ENCODE results near the gene SGO2. TPM values are rescaled to one million over a fixed set of nuclear protein-coding genes. Genes with fewer than 3 reads are reported as not detected.

SGO2 gene
- total RNA-seq, 1 experiment from 2014 or later: 20.1 TPM

GRCh38 chr2:200494048-200494447, 32.0 kb upstream of the SGO2 start:
- POLR2A ChIA-PET: interaction anchor here (0.6 kb wide), 1 partner anchor 30 kb away, joined by 14 read pairs; no protein-coding TSS in a partner anchor
- Histone ChIP-seq H3K9me3 (no peaks in the 10 kb centered on the region), H3K4me3 (ENCODE audit: low read depth, low read length) (no peak overlapping the region), H3K36me3 (ENCODE audit: control insufficient read depth, insufficient read depth, low read length) (no peaks in the 10 kb centered on the region; the same call in 1 of the 2 replicates), H3K27me3 (replicated peaks; ENCODE audit: control insufficient read depth, insufficient read depth, low read length) (no peaks in the 10 kb centered on the region), H3K4me1 (no peaks in the 10 kb centered on the region)
- peaks cover 21% of the 10 kb centered on the region for H3K36me3 Mint-ChIP-seq (ENCODE audit: insufficient read depth, unreplicated experiment)
- no TSS peak for BruUV-seq (replicated peaks)
- TF ChIP-seq CTCF (IDR thresholded peaks at IDR 0.05; ENCODE audit: insufficient read depth in 1 of 2, low read depth in 1 of 2, low read length in 1 of 2, severe bottlenecking in 1 of 2, unreplicated experiment in 1 of 2): no peak
- H3K4me3 Mint-ChIP-seq (ENCODE audit: unreplicated experiment): no peak overlapping the region
- no peak for DNase-seq
- no peaks in the 10 kb centered on the region for H3K4me1 Mint-ChIP-seq (ENCODE audit: low read depth, unreplicated experiment)
- H3K9me3 Mint-ChIP-seq (ENCODE audit: unreplicated experiment): no peaks in the 10 kb centered on the region
- CTCF ChIA-PET: interaction anchor here (1.2 kb wide), 1 partner anchor 10 kb away, joined by 3 read pairs; no protein-coding TSS in a partner anchor
- intact Hi-C loops (cut with micrococcal nuclease; ENCODE audit: unreplicated experiment): no loop called here
- H3K27me3 Mint-ChIP-seq (ENCODE audit: insufficient read depth, unreplicated experiment): no peaks in the 10 kb centered on the region
- no peak overlapping the region for H3K27ac Mint-ChIP-seq (ENCODE audit: unreplicated experiment)

- Histone ChIP-seq H3K36me3 (ENCODE audit: control insufficient read depth, insufficient read depth, low read length) (no peaks in the 10 kb centered on the region; the same call in 1 of the 2 replicates), H3K9me3 (no peaks in the 10 kb centered on the region), H3K4me3 (ENCODE audit: low read depth, low read length) (no peak overlapping the region), H3K27me3 (replicated peaks; ENCODE audit: control insufficient read depth, insufficient read depth, low read length) (no peaks in the 10 kb centered on the region), H3K4me1 (no peaks in the 10 kb centered on the region)
- ChIA-PET CTCF (no interaction called here), POLR2A (no interaction called here)
- no peak for DNase-seq
- no peaks in the 10 kb centered on the region for H3K27me3 Mint-ChIP-seq (ENCODE audit: insufficient read depth, unreplicated experiment)
- no peaks in the 10 kb centered on the region for H3K4me1 Mint-ChIP-seq (ENCODE audit: low read depth, unreplicated experiment)
- H3K9me3 Mint-ChIP-seq (ENCODE audit: unreplicated experiment): no peaks in the 10 kb centered on the region
- no TSS peak for BruUV-seq (replicated peaks)
- intact Hi-C loops (cut with micrococcal nuclease; ENCODE audit: unreplicated experiment): no loop called here
- H3K4me3 Mint-ChIP-seq (ENCODE audit: unreplicated experiment): no peak overlapping the region
- peaks cover 7% of the 10 kb centered on the region for H3K36me3 Mint-ChIP-seq (ENCODE audit: insufficient read depth, unreplicated experiment)
- no peak for TF ChIP-seq CTCF (IDR thresholded peaks at IDR 0.05; ENCODE audit: insufficient read depth in 1 of 2, low read depth in 1 of 2, low read length in 1 of 2, severe bottlenecking in 1 of 2, unreplicated experiment in 1 of 2)
- H3K27ac Mint-ChIP-seq (ENCODE audit: unreplicated experiment): no peak overlapping the region
These were observed 29.3 kb upstream of the SGO2 start for GRCh38 chr2:200496696-200497095.

- CTCF ChIA-PET: no interaction called here
- H3K36me3 Mint-ChIP-seq (ENCODE audit: insufficient read depth, unreplicated experiment): peaks cover 4% of the 10 kb centered on the region
- H3K27me3 Mint-ChIP-seq (ENCODE audit: insufficient read depth, unreplicated experiment): no peaks in the 10 kb centered on the region
These were observed 27.4 kb upstream of the SGO2 start for GRCh38 chr2:200498402-200499162.

More at GRCh38 chr2:200498402-200499162, 27.4 kb upstream of the SGO2 start:
- POLR2A ChIA-PET: no interaction called here
- no peak for TF ChIP-seq CTCF (IDR thresholded peaks at IDR 0.05; ENCODE audit: insufficient read depth in 1 of 2, low read depth in 1 of 2, low read length in 1 of 2, severe bottlenecking in 1 of 2, unreplicated experiment in 1 of 2)
- no peak overlapping the region for H3K27ac Mint-ChIP-seq (ENCODE audit: unreplicated experiment)
- Histone ChIP-seq H3K36me3 (ENCODE audit: control insufficient read depth, insufficient read depth, low read length) (no peaks in the 10 kb centered on the region), H3K4me1 (no peaks in the 10 kb centered on the region), H3K27me3 (replicated peaks; ENCODE audit: control insufficient read depth, insufficient read depth, low read length) (no peaks in the 10 kb centered on the region), H3K9me3 (0 out of 2 replicates have a peak, but pooled peaks cover 2% of the 10 kb centered on the region), H3K4me3 (ENCODE audit: low read depth, low read length) (no peak overlapping the region)
- H3K4me1 Mint-ChIP-seq (ENCODE audit: low read depth, unreplicated experiment): no peaks in the 10 kb centered on the region
- no TSS peak for BruUV-seq (replicated peaks)
- DNase-seq: no peak
- no peak overlapping the region for H3K4me3 Mint-ChIP-seq (ENCODE audit: unreplicated experiment)
- H3K9me3 Mint-ChIP-seq (ENCODE audit: unreplicated experiment): peaks cover 9% of the 10 kb centered on the region
- intact Hi-C loops (cut with micrococcal nuclease; ENCODE audit: unreplicated experiment): no loop called here
